ENCODE results near the gene PTPRJ. TPM values are rescaled to one million over a fixed set of nuclear protein-coding genes. Genes with fewer than 3 reads are reported as not detected.

PTPRJ gene
- total RNA-seq, 1 donor from 2014 or later = 34.9 TPM

DNA sequence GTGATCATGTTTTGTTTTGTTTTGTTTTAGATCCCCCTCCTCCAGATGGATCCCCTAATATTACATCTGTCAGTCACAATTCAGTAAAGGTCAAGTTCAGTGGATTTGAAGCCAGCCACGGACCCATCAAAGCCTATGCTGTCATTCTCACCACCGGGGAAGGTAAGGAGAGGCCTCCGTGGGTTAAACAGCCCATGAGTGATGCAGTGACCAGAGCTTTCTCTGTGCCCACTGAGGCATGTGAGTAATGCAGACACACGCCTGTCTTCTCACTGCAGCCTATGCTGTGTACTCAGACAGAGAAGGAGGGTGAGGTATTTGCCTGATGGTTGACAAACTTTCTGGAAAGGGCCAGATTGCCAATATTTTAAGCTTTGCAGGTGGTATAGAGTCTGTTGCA lies 162.5 kb downstream of the PTPRJ start:
- intact Hi-C loops (cut with DNase I) = no loop called here
- TF ChIP-seq, protein P1, sequence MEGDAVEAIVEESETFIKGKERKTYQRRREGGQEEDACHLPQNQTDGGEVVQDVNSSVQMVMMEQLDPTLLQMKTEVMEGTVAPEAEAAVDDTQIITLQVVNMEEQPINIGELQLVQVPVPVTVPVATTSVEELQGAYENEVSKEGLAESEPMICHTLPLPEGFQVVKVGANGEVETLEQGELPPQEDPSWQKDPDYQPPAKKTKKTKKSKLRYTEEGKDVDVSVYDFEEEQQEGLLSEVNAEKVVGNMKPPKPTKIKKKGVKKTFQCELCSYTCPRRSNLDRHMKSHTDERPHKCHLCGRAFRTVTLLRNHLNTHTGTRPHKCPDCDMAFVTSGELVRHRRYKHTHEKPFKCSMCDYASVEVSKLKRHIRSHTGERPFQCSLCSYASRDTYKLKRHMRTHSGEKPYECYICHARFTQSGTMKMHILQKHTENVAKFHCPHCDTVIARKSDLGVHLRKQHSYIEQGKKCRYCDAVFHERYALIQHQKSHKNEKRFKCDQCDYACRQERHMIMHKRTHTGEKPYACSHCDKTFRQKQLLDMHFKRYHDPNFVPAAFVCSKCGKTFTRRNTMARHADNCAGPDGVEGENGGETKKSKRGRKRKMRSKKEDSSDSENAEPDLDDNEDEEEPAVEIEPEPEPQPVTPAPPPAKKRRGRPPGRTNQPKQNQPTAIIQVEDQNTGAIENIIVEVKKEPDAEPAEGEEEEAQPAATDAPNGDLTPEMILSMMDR (IDR thresholded peaks at IDR 0.05) = no peak
- Histone ChIP-seq H3K27ac (no peak overlapping the region), H3K4me1 (no peaks in the 10 kb centered on the region), H3K4me3 (no peak overlapping the region), H3K27me3 (no peaks in the 10 kb centered on the region), H3K36me3 (peaks cover 50% of the 10 kb centered on the region), H3K9me3 (no peaks in the 10 kb centered on the region)
- ATAC-seq (no peak), DNase-seq (no peak)

DNA sequence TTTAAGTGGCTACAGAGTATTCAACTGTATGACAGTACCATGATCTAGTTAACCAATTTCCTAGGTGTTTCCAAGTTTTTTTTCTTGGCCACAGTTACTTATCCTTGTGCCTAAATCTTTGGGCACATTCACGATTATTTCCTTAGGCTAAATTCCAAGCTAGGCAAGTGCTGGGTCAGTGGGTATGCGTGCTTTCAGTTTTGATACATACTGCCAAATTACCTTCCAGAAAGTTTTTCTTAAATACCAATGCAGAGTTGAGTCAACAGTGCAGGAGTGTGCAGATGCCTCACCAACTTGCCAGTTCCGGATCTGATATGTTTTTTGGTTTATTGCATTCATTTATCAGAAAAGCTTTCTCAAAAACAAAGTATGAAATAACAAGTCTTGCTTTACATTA lies 168.4 kb downstream of the PTPRJ start:
- DNase-seq (no peak), ATAC-seq (no peak)
- peaks cover 50% of the 10 kb centered on the region for H3K36me3 ChIP-seq
- TF ChIP-seq, protein P1 (IDR thresholded peaks at IDR 0.05) = no peak
- H3K27ac ChIP-seq = no peak overlapping the region
- no peaks in the 10 kb centered on the region for H3K27me3 ChIP-seq
- H3K4me1 ChIP-seq = no peaks in the 10 kb centered on the region
- intact Hi-C loops (cut with DNase I) = no loop called here
- no peak overlapping the region for H3K4me3 ChIP-seq
- no peaks in the 10 kb centered on the region for H3K9me3 ChIP-seq

DNA sequence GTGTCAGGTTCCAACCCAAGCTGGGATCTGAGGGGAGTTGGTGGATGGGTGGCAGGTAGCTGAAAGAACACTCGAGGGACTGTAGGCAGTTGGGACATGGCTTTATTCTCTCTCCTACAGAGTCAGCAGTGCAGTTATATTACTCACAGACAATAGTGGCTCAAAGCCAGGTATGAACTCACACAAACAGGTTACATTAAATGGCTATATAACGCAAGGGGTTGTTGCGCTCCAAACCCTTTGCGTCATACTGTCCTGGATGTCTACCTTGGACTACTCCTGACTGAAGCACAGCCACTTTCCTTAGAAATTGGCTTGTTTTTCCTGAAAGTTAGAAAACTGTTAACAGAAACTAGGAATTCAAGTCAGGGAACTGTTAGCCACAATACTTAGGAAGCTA lies 169.9 kb downstream of the PTPRJ start:
- no peaks in the 10 kb centered on the region for H3K27me3 ChIP-seq
- H3K36me3 ChIP-seq = peaks cover 56% of the 10 kb centered on the region
- ATAC-seq (no peak), DNase-seq (no peak)
- H3K4me3 ChIP-seq = no peak overlapping the region
- H3K4me1 ChIP-seq = no peaks in the 10 kb centered on the region
- no peaks in the 10 kb centered on the region for H3K9me3 ChIP-seq
- no peak overlapping the region for H3K27ac ChIP-seq
- TF ChIP-seq, protein P1 (IDR thresholded peaks at IDR 0.05) = no peak
- intact Hi-C loops (cut with DNase I) = no loop called here

DNA sequence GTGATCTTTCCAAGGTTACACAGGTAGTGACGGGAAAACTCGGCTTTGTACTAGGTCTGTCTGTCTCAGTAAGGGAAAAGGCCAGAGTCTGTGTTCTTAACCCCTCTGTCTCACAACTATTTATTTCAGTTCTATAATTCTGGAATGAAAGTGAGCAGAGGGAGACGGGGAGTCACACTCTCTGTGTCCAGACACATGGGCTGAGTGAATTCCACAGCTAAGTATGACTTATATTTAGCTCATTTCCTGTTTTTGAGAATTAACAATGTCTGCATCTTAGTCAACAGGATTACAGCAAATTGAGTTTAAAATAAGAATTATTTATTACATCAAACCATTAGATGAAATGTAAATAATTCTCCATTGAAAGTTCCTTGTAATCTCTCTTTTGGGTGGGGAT lies 173.8 kb downstream of the PTPRJ start:
- Histone ChIP-seq H3K36me3 (peaks cover 57% of the 10 kb centered on the region), H3K9me3 (no peaks in the 10 kb centered on the region), H3K4me3 (no peak overlapping the region), H3K27me3 (no peaks in the 10 kb centered on the region), H3K4me1 (no peaks in the 10 kb centered on the region), H3K27ac (no peak overlapping the region)
- ATAC-seq = no peak
- DNase-seq = no peak
- intact Hi-C loops (cut with DNase I) = no loop called here
- TF ChIP-seq, protein P1 (IDR thresholded peaks at IDR 0.05) = no peak

DNA sequence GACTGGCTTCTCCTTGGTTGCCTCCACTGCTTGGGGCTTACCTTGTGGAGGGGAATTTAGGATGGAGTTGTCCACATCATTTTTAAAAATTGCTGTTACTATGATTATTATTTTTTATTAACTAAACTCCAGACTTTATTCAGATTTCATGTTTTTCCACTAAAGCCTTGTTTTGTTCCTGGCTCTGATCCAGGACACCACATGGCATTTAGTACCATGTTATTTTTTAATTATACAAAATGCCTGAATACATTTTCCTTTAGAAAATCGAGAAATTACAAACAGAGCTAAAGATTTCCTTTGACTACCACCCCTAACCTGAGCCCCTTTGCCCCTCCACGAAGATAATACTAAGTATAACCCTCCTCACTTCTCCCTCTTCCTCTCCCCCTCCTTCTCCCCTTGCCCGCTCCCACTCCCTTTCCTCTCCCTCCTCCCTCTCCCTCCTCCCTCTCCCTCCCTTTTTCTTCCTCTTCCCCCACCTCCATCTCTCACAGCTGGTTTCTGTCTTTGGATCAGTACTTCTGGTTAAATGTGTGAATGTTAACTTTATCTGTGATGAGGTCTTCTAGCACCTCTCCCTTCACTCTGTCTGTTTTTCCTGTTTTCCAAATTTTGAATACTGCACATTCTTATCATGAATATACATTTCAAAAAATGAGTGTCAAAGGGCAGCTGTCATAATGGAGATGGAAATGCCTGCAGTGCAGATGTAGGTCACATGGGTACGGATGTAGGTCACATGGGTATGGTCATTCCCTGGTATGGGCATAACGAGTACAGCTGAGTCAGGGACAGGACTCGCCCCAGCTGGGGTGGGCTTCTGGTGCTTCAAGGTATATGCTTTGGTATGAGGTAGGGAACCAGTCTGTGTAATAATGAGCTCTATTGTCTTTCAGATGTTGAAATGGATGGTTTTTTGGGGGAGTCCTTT lies 181.9 kb downstream of the PTPRJ start:
- Histone ChIP-seq H3K27ac (no peak overlapping the region), H3K4me3 (no peak overlapping the region), H3K27me3 (no peaks in the 10 kb centered on the region), H3K9me3 (no peaks in the 10 kb centered on the region), H3K4me1 (no peaks in the 10 kb centered on the region), H3K36me3 (peaks cover 45% of the 10 kb centered on the region)
- TF ChIP-seq, protein P1 (IDR thresholded peaks at IDR 0.05) = no peak
- DNase-seq (no peak), ATAC-seq (no peak)
- intact Hi-C loops (cut with DNase I) = no loop called here
